Tibial nerve (tissue), 4 donors: ENCODE results near the gene SCN8A.

Source experiments
- CTCF ChIP-seq, 5 experiments: fragments of 200-600 bp in 3 of 5; fragments of 450-650 bp in 2 of 5; sonication (generic) in 3 of 5; IDR thresholded peaks; one replicate each; pipeline ENCODE4 v1.5.1; 2016 to 2019; ENCODE audit warnings: antibody characterized with exemption in 5 of 5, mild to moderate bottlenecking in 3 of 5, moderate library complexity in 2 of 5
- EP300 ChIP-seq, 2 donors: sonication (generic); formaldehyde crosslinking; IDR thresholded peaks; one replicate each; pipeline ENCODE4 v1.6.1; 2017; ENCODE audit warnings: antibody characterized with exemption in 2 of 2, mild to moderate bottlenecking in 1 of 2
- POLR2A ChIP-seq, 2 donors: fragments of 450-650 bp; IDR thresholded peaks; one replicate each; pipeline ENCODE4 v1.6.1; 2017; ENCODE audit warnings: antibody characterized with exemption in 2 of 2, mild to moderate bottlenecking in 2 of 2, moderate library complexity in 2 of 2

GRCh38 chr12:51547606-51548005, 43.4 kb upstream of the SCN8A start:
- no peak for TF ChIP-seq CTCF (IDR thresholded peaks at IDR 0.05)
- no peak for TF ChIP-seq EP300 (IDR thresholded peaks at IDR 0.05)
- no peak for TF ChIP-seq POLR2A (IDR thresholded peaks at IDR 0.05)
